Progenitor cell of endocrine pancreas (in vitro differentiated cells): ENCODE results near the gene GPR18. TPM values are rescaled to one million over a fixed set of nuclear protein-coding genes. Genes with fewer than 3 reads are reported as not detected.
A peak's percentile ranks its signal among the peaks of the same experiment; 100 is the strongest.

Experiments
- DNase-seq: peaks from one replicate; pipeline ENCODE4 v3.0.0; 2021; ENCODE audit warnings: low spot score; ENCODE audit not compliant: unreplicated experiment
- H3K27ac Mint-ChIP-seq: 2 replicates; pipeline ENCODE4 v1.8.0; 2021; ENCODE audit warnings: mild to moderate bottlenecking, moderate library complexity, mixed read lengths
- H3K27me3 Mint-ChIP-seq: 2 replicates; pipeline ENCODE4 v1.8.0; 2021; ENCODE audit warnings: mixed read lengths
- H3K36me3 Mint-ChIP-seq: 2 replicates; pipeline ENCODE4 v1.8.0; 2022; ENCODE audit warnings: mixed read lengths; ENCODE audit not compliant: insufficient read depth
- H3K4me1 Mint-ChIP-seq: 2 replicates; pipeline ENCODE4 v1.8.0; 2021; ENCODE audit warnings: low read depth, mixed read lengths
- H3K4me3 Mint-ChIP-seq: 2 replicates; pipeline ENCODE4 v1.8.0; 2021; ENCODE audit warnings: low read depth, mild to moderate bottlenecking, moderate library complexity, mixed read lengths
- H3K9me3 Mint-ChIP-seq: 2 replicates; pipeline ENCODE4 v1.8.0; 2021; ENCODE audit warnings: low read depth, mixed read lengths
- total RNA-seq: library from RNA; stranded (reverse); gene quantifications from 2 replicates; pipeline ENCODE4 v1.2.1, GENCODE V29; 2021
- TF ChIP-seq, protein P1 (sequence below): fragments of 200-600 bp; sonication (generic); IDR thresholded peaks from one replicate; pipeline ENCODE4 v1.5.0; 2021; ENCODE audit warnings: antibody characterized with exemption, mild to moderate bottlenecking; ENCODE audit not compliant: unreplicated experiment

Gene GPR18
- total RNA-seq, 1 donor from 2014 or later, result not detected

DNA sequence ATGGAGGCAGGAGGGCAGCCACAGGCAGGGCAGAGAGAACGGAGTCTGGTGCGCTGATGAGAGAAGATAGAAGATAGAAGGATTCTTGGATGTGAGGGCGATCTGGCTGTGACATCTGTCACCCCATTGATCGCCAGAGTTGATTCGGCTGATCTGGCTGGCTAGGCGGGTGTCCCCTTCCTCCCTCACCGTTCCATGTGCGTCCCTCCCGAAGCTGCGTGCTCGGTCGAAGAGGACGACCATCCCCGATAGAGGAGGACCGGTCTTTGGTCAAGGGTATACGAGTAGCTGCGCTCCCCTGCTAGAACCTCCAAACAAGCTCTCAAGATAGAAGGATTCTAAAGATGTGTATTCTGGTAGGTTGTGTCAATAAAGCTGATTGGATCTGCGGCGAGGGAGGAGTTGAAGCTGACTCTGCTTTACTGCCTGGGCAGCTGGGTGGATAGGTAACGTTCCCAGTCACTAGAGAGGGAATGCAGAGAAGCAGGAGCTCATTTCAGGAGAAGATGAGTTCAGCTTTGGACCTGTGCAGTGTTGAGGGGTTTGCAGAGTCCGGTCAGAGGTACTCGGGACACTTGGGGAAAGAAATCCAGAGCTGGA is 52.5 kb downstream of the GPR18 start:
- H3K27me3 Mint-ChIP-seq, result no peaks in the 10 kb centered on the region
- H3K27ac Mint-ChIP-seq, result peak overlapping the region; percentile 56
- H3K9me3 Mint-ChIP-seq, result no peaks in the 10 kb centered on the region
- DNase-seq, result no peak
- no peaks in the 10 kb centered on the region for H3K36me3 Mint-ChIP-seq
- TF ChIP-seq, protein P1, sequence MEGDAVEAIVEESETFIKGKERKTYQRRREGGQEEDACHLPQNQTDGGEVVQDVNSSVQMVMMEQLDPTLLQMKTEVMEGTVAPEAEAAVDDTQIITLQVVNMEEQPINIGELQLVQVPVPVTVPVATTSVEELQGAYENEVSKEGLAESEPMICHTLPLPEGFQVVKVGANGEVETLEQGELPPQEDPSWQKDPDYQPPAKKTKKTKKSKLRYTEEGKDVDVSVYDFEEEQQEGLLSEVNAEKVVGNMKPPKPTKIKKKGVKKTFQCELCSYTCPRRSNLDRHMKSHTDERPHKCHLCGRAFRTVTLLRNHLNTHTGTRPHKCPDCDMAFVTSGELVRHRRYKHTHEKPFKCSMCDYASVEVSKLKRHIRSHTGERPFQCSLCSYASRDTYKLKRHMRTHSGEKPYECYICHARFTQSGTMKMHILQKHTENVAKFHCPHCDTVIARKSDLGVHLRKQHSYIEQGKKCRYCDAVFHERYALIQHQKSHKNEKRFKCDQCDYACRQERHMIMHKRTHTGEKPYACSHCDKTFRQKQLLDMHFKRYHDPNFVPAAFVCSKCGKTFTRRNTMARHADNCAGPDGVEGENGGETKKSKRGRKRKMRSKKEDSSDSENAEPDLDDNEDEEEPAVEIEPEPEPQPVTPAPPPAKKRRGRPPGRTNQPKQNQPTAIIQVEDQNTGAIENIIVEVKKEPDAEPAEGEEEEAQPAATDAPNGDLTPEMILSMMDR, result no peak
- peaks cover 35% of the 10 kb centered on the region for H3K4me1 Mint-ChIP-seq
- no peak overlapping the region for H3K4me3 Mint-ChIP-seq

Other genes with a start within 250 kb of the GPR18 start
- gene UBAC2, start 57.5 kb downstream of the GPR18 start, total RNA-seq, result 60.6 and 61.6 TPM in 2 replicates
- gene GPR183, start 49.0 kb upstream of the GPR18 start, total RNA-seq, result not detected in 2 replicates
- gene TM9SF2, start 243.1 kb upstream of the GPR18 start, total RNA-seq, result 109 and 112 TPM in 2 replicates